ENCODE data around the gene OGFRL1. TPM values are rescaled to one million over a fixed set of nuclear protein-coding genes. Genes with fewer than 3 reads are reported as not detected.

The OGFRL1 gene
- polyA plus RNA-seq, 1 donor from 2014 or later = 8.3 TPM

- Histone ChIP-seq H3K9ac (ENCODE audit: low read length) (no peak overlapping the region), H3K27ac (ENCODE audit: low read length) (no peak overlapping the region), H3K4me2 (ENCODE audit: low read length) (no peak overlapping the region), H3K79me2 (replicated peaks; ENCODE audit: insufficient read depth, low read length) (no peaks in the 10 kb centered on the region), H4K20me1 (ENCODE audit: insufficient read depth) (no peaks in the 10 kb centered on the region), H3K27me3 (ENCODE audit: insufficient read depth, low read depth, low read length) (no peaks in the 10 kb centered on the region), H3K9me2 (ENCODE audit: insufficient read depth, low read length) (no peaks in the 10 kb centered on the region), H3K4me3 (ENCODE audit: low read length) (no peak overlapping the region), H3K9me3 (ENCODE audit: low read length) (no peaks in the 10 kb centered on the region), H3F3A (ENCODE audit: insufficient read depth, low read length, poor library complexity, severe bottlenecking) (no peaks in the 10 kb centered on the region), H2AFZ (ENCODE audit: low read depth, low read length) (no peak overlapping the region), H3K36me3 (ENCODE audit: insufficient read depth, low read length) (no peaks in the 10 kb centered on the region)
- TF ChIP-seq TAF1 (IDR thresholded peaks at IDR 0.05; ENCODE audit: low read depth) (no peak), MXI1 (conservative IDR thresholded peaks at IDR 0.05; ENCODE audit: poor library complexity, severe bottlenecking) (no peak), POLR2AphosphoS5 (IDR thresholded peaks at IDR 0.05) (no peak), EZH2 (IDR thresholded peaks at IDR 0.05; ENCODE audit: borderline replicate concordance, insufficient read depth, low read length, poor library complexity, severe bottlenecking) (no peak), SMC3 (conservative IDR thresholded peaks at IDR 0.05; ENCODE audit: poor library complexity) (no peak), RAD21 (conservative IDR thresholded peaks at IDR 0.05) (no peak), CTCF (IDR thresholded peaks at IDR 0.05; ENCODE audit: poor library complexity, severe bottlenecking) (no peak), REST (IDR thresholded peaks at IDR 0.05; ENCODE audit: borderline replicate concordance) (no peak), EP300 (conservative IDR thresholded peaks at IDR 0.05; ENCODE audit: poor library complexity, severe bottlenecking) (no peak)
Observed at GRCh38 chr6:71335544-71335943, 46.9 kb downstream of the OGFRL1 start.

- no peaks in the 10 kb centered on the region for H3K79me2 ChIP-seq (replicated peaks; ENCODE audit: insufficient read depth, low read length)
- no peaks in the 10 kb centered on the region for H3F3A ChIP-seq (ENCODE audit: insufficient read depth, low read length, poor library complexity, severe bottlenecking)
- H3K4me2 ChIP-seq (ENCODE audit: low read length) = no peak overlapping the region
- no peak overlapping the region for H2AFZ ChIP-seq (ENCODE audit: low read depth, low read length)
- H3K9me3 ChIP-seq (ENCODE audit: low read length) = no peaks in the 10 kb centered on the region
- no peaks in the 10 kb centered on the region for H3K9me2 ChIP-seq (ENCODE audit: insufficient read depth, low read length)
- H3K27ac ChIP-seq (ENCODE audit: low read length) = no peak overlapping the region
- no peaks in the 10 kb centered on the region for H4K20me1 ChIP-seq (ENCODE audit: insufficient read depth)
- no peak overlapping the region for H3K9ac ChIP-seq (ENCODE audit: low read length)
- no peaks in the 10 kb centered on the region for H3K27me3 ChIP-seq (ENCODE audit: insufficient read depth, low read depth, low read length)
- no peaks in the 10 kb centered on the region for H3K36me3 ChIP-seq (ENCODE audit: insufficient read depth, low read length)
- no peak overlapping the region for H3K4me3 ChIP-seq (ENCODE audit: low read length)
- no peak for TF ChIP-seq SMC3 (conservative IDR thresholded peaks at IDR 0.05; ENCODE audit: poor library complexity)
- TF ChIP-seq MXI1 (conservative IDR thresholded peaks at IDR 0.05; ENCODE audit: poor library complexity, severe bottlenecking) = no peak
- no peak for TF ChIP-seq TAF1 (IDR thresholded peaks at IDR 0.05; ENCODE audit: low read depth)
- TF ChIP-seq EZH2 (IDR thresholded peaks at IDR 0.05; ENCODE audit: borderline replicate concordance, insufficient read depth, low read length, poor library complexity, severe bottlenecking) = no peak
- no peak for TF ChIP-seq EP300 (conservative IDR thresholded peaks at IDR 0.05; ENCODE audit: poor library complexity, severe bottlenecking)
- TF ChIP-seq RAD21 (conservative IDR thresholded peaks at IDR 0.05) = no peak
Observed at GRCh38 chr6:71336901-71337300, 48.3 kb downstream of the OGFRL1 start.
